NCI-H524 (cell line): Measurements from ENCODE around the gene MGAT3.

Experiments used
- DNase-seq, 2 experiments: peaks; one replicate each; lab custom pipeline; 2025; lab: John Stamatoyannopoulos, UW

MGAT3 gene

GRCh38 chr22:39428597-39429071 is 28.2 kb upstream of the MGAT3 start:
- DNase-seq, result no peak

GRCh38 chr22:39429186-39429585 is 27.6 kb upstream of the MGAT3 start:
- no peak for DNase-seq

GRCh38 chr22:39429916-39430575 is 26.8 kb upstream of the MGAT3 start:
- DNase-seq, result no peak

GRCh38 chr22:39430576-39431150 is 26.1 kb upstream of the MGAT3 start:
- DNase-seq, result no peak

- DNase-seq, result no peak
Measured at GRCh38 chr22:39431216-39431801, 25.5 kb upstream of the MGAT3 start.

GRCh38 chr22:39431821-39432251 is 25.0 kb upstream of the MGAT3 start:
- no peak for DNase-seq

- no peak for DNase-seq
Measured at GRCh38 chr22:39432361-39432811, 24.4 kb upstream of the MGAT3 start.

GRCh38 chr22:39433476-39434242 is 23.2 kb upstream of the MGAT3 start:
- DNase-seq, result no peak

- no peak for DNase-seq
Measured at GRCh38 chr22:39434243-39434653, 22.6 kb upstream of the MGAT3 start.

GRCh38 chr22:39434721-39435120 is 22.1 kb upstream of the MGAT3 start:
- no peak for DNase-seq

- no peak for DNase-seq
Measured at GRCh38 chr22:39435616-39436015, 21.2 kb upstream of the MGAT3 start.

- no peak for DNase-seq
Measured at GRCh38 chr22:39437791-39438704, 18.8 kb upstream of the MGAT3 start.

- DNase-seq, result no peak
Measured at GRCh38 chr22:39439170-39439569, 17.6 kb upstream of the MGAT3 start.

- no peak for DNase-seq
Measured at GRCh38 chr22:39443398-39443797, 13.4 kb upstream of the MGAT3 start.

GRCh38 chr22:39444247-39444800 is 12.5 kb upstream of the MGAT3 start:
- DNase-seq, result no peak

GRCh38 chr22:39444937-39445465 is 11.8 kb upstream of the MGAT3 start:
- no peak for DNase-seq

- DNase-seq, result no peak
Measured at GRCh38 chr22:39445678-39446077, 11.1 kb upstream of the MGAT3 start.

GRCh38 chr22:39446239-39446721 is 10.5 kb upstream of the MGAT3 start:
- peak in 1 of 2 experiments; percentile 12 for DNase-seq

GRCh38 chr22:39448205-39449054 is 8.4 kb upstream of the MGAT3 start:
- no peak for DNase-seq

- no peak for DNase-seq
Measured at GRCh38 chr22:39449708-39450107, 7.1 kb upstream of the MGAT3 start.
